HG03520 (cell line): Measurements from ENCODE around the gene HNRNPM.
A peak's percentile ranks its signal among the peaks of the same experiment; 100 is the strongest.
"Not testable (repeated sequence)": the region's sequence is repeated elsewhere in the genome, so short reads cannot be mapped to it uniquely, and the experiment has no call there.

Experiments used
- ATAC-seq: cut with Tn5 transposase; IDR thresholded peaks from one replicate; pipeline ENCODE4 v1.9.1; 2021; ENCODE audit warnings: mild to moderate bottlenecking, moderate library complexity; ENCODE audit not compliant: unreplicated experiment

The HNRNPM gene, protein sequence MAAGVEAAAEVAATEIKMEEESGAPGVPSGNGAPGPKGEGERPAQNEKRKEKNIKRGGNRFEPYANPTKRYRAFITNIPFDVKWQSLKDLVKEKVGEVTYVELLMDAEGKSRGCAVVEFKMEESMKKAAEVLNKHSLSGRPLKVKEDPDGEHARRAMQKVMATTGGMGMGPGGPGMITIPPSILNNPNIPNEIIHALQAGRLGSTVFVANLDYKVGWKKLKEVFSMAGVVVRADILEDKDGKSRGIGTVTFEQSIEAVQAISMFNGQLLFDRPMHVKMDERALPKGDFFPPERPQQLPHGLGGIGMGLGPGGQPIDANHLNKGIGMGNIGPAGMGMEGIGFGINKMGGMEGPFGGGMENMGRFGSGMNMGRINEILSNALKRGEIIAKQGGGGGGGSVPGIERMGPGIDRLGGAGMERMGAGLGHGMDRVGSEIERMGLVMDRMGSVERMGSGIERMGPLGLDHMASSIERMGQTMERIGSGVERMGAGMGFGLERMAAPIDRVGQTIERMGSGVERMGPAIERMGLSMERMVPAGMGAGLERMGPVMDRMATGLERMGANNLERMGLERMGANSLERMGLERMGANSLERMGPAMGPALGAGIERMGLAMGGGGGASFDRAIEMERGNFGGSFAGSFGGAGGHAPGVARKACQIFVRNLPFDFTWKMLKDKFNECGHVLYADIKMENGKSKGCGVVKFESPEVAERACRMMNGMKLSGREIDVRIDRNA

GRCh38 chr19:8444677-8445487, at the start of gene HNRNPM:
TSS of gene HNRNPM (plus strand) at chr19:8444975. CDS start at chr19:8444999, 24 bp downstream.
- peak; percentile 81 for ATAC-seq

DNA sequence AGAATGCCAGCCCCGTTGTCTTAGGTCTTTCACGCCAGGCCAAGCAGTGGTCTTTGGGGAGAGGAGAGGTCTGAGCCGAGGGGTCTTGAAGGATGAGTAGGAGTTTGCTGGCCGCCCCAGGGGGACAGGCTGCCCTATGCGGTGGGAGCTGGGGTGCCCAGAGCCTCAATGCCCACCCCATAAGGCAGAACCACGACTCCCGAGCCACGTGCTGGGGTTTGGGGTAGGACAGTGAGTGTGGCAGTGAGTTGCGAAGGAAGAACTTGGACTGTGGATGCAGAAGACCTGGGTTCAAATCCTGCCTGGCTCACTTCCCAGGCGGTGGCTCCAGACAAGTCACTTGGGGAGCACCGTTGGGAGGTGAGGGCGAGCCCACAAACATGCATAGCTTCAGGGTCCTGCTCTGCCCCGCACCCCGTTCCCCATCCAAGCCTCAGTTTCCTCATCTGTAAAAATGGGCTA, 49.1 kb upstream of the HNRNPM start:
- ATAC-seq, result no peak

DNA sequence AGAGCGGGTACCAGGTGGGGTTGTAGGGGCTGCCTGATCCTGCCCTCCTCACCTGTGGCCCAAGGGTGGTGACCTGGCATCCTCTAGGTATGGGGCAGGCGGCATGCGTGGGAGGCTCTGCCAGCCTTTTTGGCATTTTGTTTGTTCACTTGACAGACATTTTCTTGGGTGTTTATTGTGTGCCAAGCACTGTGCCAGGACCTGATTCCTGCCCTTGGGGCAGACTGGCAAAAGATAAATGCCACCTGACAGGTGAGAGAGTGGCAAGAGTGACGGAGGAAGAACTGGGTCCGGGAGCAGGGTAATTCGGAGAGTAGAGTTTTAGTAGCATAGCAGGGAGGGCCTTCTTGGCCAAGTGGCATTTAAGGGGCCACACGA, 48.6 kb upstream of the HNRNPM start:
- ATAC-seq, result no peak

DNA sequence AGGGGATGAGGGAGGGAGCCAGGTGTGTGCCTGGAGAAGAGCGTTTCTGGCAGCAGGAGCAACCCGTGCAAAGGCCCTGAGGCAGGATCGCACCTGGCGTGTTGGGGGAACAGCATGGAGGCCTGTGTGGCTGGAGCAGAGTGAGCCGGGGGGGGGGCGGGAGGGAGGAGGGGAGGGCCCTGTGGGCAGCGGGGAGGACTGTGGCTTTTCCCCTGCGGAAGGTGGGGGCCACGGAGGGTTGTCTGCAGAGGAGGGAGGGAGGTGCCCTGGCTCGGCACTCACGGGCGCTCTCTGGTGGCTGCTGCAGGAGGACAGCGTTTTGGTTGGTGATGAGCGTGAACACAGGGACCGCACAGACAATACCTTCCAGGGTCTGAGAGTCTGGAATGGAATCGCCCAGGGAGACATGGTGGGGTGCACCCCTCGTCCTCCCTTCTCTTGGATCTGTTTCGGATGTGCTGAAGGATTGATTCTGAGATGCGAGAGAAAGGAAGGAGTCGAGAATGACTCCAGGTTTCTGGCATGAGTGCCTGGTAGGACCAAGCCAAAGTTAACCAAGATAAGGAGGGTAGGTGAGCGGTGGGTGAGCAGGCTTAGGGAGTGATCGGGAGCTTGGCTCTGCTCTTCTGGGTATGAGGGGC, 48.1 kb upstream of the HNRNPM start:
- ATAC-seq, result no peak

DNA sequence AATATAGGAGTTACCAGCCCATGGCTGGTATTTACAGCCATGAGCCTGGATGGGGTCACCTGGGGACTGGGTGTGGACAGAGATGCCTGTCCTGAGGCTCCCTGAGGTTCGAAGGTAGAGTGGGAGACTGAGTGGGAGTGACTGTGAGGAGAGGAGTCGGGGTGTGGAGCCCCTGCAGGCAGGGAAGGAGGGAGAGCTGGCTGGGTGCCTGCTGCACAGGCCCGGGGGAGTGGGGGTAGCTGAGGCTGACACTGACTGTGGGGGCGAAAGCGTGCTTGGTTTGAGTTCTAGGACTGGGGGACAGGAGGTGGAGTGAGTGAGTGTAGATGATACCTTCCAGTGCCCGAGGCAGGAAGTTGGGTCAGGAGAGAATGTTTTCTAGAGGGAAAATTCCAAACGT, 47.5 kb upstream of the HNRNPM start:
- ATAC-seq, result no peak

- no peak for ATAC-seq
These were observed 46.9 kb upstream of the HNRNPM start for GRCh38 chr19:8397746-8398310.

GRCh38 chr19:8398311-8398771, 46.4 kb upstream of the HNRNPM start:
- no peak for ATAC-seq

DNA sequence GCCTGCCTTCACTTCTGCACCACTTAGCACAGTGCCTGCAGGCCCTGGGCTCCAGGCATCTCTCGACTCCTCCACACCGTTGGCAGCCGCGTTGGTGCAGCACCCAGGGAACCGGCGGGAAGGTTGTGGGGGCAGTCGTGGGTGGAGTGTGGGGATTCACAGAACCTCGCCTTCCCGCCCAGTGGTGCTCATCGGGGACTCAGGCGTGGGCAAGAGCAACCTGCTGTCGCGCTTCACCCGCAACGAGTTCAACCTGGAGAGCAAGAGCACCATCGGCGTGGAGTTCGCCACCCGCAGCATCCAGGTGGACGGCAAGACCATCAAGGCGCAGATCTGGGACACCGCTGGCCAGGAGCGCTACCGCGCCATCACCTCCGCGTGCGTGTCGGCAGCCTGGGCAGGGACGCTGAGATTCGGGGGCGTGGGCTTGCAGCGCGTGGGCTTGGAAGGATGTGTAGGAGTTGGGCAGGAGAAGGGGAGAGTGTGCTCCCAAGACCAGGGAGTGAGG, 45.0 kb upstream of the HNRNPM start:
- no peak for ATAC-seq

- no peak for ATAC-seq
These were observed 42.8 kb upstream of the HNRNPM start for GRCh38 chr19:8401981-8402411.

DNA sequence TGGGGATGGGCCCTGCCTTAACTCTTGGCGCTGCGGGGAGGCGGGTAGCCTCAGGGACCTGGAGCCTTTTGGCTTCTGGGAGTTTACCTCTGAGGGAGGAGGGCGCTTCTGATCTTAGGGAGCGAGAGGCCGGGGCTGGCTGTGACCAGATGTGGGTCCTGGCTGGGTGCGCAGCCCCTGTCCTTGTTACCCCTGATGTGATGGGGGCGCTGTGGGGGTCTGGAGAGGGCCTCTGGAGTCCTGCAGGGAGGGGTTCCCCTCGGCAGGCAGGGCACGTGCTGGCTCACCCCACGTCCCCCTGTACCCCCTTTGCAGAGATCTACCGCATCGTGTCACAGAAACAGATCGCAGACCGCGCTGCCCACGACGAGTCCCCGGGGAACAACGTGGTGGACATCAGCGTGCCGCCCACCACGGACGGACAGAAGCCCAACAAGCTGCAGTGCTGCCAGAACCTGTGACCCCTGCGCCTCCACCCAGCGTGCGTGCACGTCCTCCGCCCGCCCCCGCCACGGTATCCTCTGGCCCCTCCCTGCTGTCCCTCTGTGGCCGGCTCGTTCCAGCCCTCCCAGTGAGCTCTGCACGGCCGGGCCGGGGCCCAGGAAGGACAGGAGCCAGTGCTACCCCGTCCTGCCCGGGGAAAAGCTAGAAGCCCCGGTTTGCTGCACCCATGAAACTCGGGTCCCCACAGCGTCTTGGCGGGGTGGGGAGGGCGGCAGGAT, 41.5 kb upstream of the HNRNPM start:
- ATAC-seq, result no peak

DNA sequence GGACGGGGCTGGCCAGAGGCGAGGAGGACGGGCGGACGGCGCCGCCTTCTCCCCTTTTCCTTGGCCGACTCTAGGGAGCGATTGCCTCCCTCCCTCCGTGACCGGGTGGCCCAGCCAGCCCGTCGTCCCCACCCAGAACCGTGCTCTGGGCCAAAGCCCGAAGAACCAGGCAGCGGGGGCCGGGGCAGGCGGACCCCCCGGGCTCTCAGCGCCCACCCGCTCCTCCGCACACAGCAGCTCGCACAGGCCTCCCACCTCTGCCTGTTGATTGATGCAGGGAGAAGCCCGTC, 41.0 kb upstream of the HNRNPM start:
- no peak for ATAC-seq

DNA sequence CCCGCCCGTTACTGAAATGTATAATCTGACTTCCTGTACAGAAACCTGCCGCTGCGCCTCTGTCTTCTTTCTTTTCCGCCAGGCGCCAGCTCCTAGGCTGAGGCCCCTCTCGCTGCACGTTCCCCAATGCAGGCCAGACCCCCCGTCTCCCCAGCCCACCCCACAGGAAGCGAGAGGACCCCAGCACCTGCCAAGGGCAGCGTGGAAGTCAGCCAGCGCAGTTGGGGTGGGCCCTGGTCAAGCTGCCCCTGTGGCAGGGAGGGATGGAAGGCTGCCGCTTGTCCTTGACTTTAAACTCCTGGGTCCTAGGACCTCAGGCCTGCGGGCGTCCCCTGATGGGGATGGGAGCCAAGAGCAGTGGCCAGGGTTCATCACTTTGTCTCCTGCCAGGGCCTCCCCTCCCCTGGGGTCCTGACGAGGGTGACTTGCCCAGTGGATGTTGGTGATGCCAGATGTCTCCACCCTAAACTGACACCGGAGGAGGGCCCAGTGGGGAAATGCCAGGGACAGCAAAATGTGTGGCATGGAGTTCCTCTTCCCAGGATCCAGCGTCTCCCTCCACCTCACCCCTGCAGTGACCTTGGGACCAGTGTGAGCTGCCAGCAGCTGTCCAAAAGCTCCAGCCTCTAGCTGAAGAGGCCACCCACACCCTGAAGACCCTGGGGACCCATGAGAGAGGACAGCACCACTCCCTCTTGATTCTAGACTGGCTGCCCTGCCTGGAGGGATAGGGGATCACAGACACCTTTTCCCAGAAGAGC, 40.2 kb upstream of the HNRNPM start:
- ATAC-seq, result no peak

DNA sequence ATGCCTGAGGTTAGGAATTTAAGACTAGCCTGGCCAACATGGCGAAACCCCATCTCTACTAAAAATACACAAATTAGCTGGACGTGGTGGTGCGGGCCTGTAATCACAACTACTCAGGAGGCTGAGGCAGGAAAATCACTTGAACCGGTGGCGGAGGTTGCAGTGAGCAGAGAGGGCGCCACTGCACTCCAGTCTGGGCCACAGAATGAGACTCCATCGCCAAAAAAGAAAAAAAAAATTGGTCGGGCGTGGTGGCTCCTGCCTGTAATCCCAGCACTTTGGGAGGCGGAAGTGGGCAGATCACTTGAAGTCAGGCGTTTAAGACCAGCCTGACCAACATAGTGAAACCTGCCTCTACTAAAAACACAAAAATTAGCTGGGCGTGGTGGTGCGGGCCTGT, 34.1 kb upstream of the HNRNPM start:
- ATAC-seq, result not testable (repeated sequence)

DNA sequence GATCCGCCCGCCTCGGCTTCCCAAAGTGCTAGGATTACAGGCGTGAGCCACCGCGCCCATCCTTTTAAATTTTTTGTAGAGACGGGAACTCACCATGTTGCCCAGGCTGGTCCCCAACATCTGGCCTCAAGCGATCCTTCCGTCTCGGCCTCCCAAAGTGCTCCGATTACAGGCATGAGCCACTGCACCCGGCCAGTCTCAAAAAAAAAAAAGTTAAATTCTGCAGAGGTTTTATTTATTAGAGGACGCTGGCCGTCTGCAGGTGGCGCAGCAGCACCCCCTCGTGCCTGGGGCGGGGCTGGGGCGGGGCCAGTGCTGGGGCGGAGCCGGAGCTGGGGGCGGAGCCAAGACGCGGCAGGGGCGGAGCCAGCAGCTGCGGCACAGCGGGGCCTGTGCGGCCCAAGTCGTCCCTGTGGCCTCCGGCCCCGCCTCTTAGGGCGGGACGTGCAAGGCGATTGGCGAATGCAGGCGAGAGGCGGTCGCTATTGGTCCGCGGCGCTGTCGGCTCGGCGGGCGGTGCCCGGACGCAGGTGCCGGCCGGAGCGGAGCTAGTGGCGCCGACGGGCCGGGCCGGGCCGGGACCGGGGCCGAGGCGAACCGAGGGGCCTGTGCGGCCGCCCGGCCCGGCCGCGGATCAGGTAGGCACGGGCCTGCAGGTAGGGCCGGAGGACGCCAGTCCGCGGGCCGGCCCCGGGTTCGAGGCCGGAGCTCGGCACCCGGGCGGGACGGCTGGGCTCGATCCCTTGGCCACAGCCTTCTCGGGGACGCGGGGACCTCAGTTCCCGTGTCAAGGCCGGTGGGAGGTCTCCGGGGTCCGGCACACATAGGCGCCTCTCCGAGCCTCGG, 31.8 kb upstream of the HNRNPM start, which contains the start of gene MARCHF2:
MARCHF2 (plus strand) TSS at position 523 of the 846 bp plus-strand sequence. CDS start 8,536 bp downstream, outside the sequence.
- ATAC-seq, result peak; percentile 98

DNA sequence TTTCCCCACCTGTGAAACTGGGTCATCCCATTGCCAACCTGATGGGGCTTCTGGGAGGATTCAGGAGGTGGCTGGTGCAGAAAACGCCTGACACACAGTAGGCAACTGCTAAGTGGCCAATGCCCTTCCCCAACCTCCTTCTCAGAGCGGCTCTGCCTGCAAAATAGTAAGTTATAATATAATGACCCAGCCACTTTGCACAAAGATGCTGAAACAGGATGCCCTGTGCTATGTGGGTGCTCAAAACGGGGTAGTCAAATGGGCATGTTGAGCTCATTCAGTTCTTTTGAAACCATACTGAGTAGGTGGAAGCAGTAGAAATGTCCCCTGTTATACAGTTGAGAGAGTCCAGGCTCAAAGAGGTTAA, 31.2 kb upstream of the HNRNPM start:
- no peak for ATAC-seq

DNA sequence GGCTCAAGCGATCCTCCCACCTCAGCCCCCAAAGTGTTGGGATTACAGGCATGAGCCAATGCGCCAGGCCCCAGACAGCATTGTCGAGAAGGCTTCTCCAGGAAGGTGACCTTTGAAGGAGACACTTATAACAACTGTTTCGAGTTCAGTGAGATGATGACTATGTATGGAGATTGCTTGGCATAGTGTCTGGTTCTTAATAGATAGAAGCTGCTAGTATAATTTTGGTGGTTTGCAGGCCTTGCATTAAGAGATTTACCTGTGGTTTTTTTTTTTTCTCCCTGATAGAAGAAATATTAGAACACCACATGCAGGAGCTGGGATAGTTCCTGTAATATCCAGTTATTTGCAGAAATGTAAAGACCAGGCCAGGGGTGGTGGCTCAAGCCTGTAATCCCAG, 28.0 kb upstream of the HNRNPM start:
- no peak for ATAC-seq

- ATAC-seq, result no peak
These were observed 23.0 kb upstream of the HNRNPM start for GRCh38 chr19:8421484-8422461.
